ENCODE data around the gene EIPR1. TPM values are rescaled to one million over a fixed set of nuclear protein-coding genes. Genes with fewer than 3 reads are reported as not detected.

EIPR1 gene
- total RNA-seq, 1 donor from 2014 or later, result 27.9 TPM

- H3K27me3 Mint-ChIP-seq (ENCODE audit: low read depth), result no peaks in the 10 kb centered on the region
- peaks cover 37% of the 10 kb centered on the region for H3K36me3 Mint-ChIP-seq
- no peaks in the 10 kb centered on the region for H3K4me1 Mint-ChIP-seq
- TF ChIP-seq CTCF (IDR thresholded peaks at IDR 0.05; ENCODE audit: unreplicated experiment), result no peak
- no peak overlapping the region for H3K4me3 Mint-ChIP-seq
- no peak overlapping the region for H3K27ac Mint-ChIP-seq
- DNase-seq (ENCODE audit: low spot score in 2 of 2, unreplicated experiment in 2 of 2), result no peak
- H3K9me3 Mint-ChIP-seq, result no peaks in the 10 kb centered on the region
Measured at GRCh38 chr2:3406501-3406900, 28.9 kb upstream of the EIPR1 start.

DNA sequence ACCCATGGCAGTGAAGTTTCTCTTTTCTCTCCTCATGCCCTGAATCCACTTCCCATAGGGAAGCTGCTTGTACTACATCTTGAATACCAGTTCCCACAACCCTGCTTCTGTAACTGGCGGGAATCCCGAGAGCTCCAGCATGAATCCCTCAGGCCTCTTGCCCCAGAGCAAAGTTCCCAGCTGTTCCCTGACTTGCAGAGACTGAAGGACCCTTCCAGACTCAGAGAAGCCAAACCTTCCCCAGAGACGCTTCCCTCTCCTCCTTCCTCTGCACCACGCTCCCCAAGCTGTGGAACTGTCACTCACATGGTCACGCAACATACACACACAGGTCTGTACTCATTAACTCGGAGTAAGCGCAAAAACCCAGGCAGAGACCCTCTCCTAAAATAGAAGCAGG, 28.3 kb upstream of the EIPR1 start:
- DNase-seq (ENCODE audit: low spot score in 2 of 2, unreplicated experiment in 2 of 2), result no peak
- no peaks in the 10 kb centered on the region for H3K4me1 Mint-ChIP-seq
- no peaks in the 10 kb centered on the region for H3K9me3 Mint-ChIP-seq
- no peak for TF ChIP-seq CTCF (IDR thresholded peaks at IDR 0.05; ENCODE audit: unreplicated experiment)
- H3K36me3 Mint-ChIP-seq, result peaks cover 35% of the 10 kb centered on the region
- no peak overlapping the region for H3K4me3 Mint-ChIP-seq
- H3K27me3 Mint-ChIP-seq (ENCODE audit: low read depth), result no peaks in the 10 kb centered on the region
- H3K27ac Mint-ChIP-seq, result peak overlapping the region; percentile 56

DNA sequence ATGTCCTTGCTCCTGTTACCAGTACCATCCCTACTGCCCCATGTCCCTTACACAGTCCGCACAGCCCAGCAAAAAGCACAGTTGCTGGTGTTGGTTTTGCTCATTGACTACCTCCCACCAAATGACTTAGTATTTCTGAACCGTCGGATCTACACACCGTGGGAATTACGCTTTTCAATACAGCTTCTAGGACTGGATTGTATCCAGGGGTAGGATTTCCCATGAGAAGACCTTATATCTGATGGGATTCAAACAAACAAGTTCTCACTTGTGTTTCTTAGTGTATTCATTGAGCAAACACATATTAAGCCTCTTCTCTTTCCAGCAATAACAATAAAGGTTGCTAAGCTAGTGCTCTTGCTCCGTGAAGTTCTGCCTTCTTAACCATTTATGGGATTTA, 27.7 kb upstream of the EIPR1 start:
- no peak for DNase-seq (ENCODE audit: low spot score in 2 of 2, unreplicated experiment in 2 of 2)
- no peak overlapping the region for H3K4me3 Mint-ChIP-seq

GRCh38 chr2:3404349-3404894, 26.8 kb upstream of the EIPR1 start:
- H3K4me3 Mint-ChIP-seq, result no peak overlapping the region
- H3K9me3 Mint-ChIP-seq, result no peaks in the 10 kb centered on the region

More for the DNA sequence above, 27.7 kb upstream of the EIPR1 start:
- Mint-ChIP-seq H3K27me3 (ENCODE audit: low read depth) (no peaks in the 10 kb centered on the region), H3K27ac (no peak overlapping the region), H3K9me3 (no peaks in the 10 kb centered on the region), H3K36me3 (peaks cover 36% of the 10 kb centered on the region), H3K4me1 (no peaks in the 10 kb centered on the region)
- TF ChIP-seq CTCF (IDR thresholded peaks at IDR 0.05; ENCODE audit: unreplicated experiment), result no peak

DNA sequence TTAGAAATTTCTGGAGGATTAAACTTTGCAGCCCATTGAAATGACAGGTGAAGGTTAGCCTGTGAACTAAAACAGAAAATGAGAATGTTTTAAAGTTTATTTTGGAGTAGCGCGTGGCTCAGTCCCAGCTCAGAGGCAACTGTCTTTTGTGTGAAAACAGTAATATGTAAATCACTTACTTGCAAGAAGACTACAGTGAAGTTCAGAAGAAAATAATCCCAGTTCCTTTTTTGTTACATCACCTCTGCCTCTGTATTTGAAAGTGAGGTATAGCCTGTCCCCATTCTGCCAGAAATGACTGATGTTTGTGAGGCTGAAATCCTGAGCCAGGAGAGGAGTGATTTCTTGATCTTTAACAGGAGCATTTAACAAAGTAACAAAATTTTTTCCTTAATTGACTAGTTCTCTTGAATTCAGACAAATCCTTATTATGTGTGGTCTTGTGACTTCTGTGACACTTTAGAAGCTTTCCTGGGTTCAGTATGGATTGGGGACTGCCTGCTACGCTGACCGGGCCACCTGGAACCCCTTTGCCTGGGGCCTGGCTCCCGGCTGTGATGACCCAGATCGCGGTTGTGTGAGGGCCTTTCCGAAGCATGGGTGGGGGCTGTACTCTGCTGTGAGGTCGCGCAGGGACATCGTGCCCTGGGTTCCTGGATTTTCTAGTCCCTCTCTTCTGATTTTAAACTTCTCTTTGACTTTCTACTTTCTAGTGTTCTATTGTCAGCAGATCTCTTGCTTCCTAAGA, 26.1 kb upstream of the EIPR1 start:
- Mint-ChIP-seq H3K36me3 (peaks cover 33% of the 10 kb centered on the region), H3K4me3 (no peak overlapping the region), H3K27ac (no peak overlapping the region), H3K4me1 (no peaks in the 10 kb centered on the region), H3K9me3 (no peaks in the 10 kb centered on the region), H3K27me3 (ENCODE audit: low read depth) (no peaks in the 10 kb centered on the region)
- DNase-seq (ENCODE audit: low spot score in 2 of 2, unreplicated experiment in 2 of 2), result no peak
- no peak for TF ChIP-seq CTCF (IDR thresholded peaks at IDR 0.05; ENCODE audit: unreplicated experiment)

More at GRCh38 chr2:3404349-3404894, 26.8 kb upstream of the EIPR1 start:
- DNase-seq (ENCODE audit: low spot score in 2 of 2, unreplicated experiment in 2 of 2), result no peak
- H3K27me3 Mint-ChIP-seq (ENCODE audit: low read depth), result no peaks in the 10 kb centered on the region
- no peaks in the 10 kb centered on the region for H3K4me1 Mint-ChIP-seq
- H3K36me3 Mint-ChIP-seq, result peaks cover 34% of the 10 kb centered on the region
- no peak for TF ChIP-seq CTCF (IDR thresholded peaks at IDR 0.05; ENCODE audit: unreplicated experiment)
- H3K27ac Mint-ChIP-seq, result no peak overlapping the region

Data from mesothelial cell of epicardium (in vitro differentiated cells).